GM18870 (cell line): ENCODE measurements around the gene GMDS.

Source experiments
- ATAC-seq: cut with Tn5 transposase; IDR thresholded peaks from one replicate; pipeline ENCODE4 v1.9.1; 2021; ENCODE audit warnings: moderate library complexity; ENCODE audit not compliant: unreplicated experiment

The GMDS gene

DNA sequence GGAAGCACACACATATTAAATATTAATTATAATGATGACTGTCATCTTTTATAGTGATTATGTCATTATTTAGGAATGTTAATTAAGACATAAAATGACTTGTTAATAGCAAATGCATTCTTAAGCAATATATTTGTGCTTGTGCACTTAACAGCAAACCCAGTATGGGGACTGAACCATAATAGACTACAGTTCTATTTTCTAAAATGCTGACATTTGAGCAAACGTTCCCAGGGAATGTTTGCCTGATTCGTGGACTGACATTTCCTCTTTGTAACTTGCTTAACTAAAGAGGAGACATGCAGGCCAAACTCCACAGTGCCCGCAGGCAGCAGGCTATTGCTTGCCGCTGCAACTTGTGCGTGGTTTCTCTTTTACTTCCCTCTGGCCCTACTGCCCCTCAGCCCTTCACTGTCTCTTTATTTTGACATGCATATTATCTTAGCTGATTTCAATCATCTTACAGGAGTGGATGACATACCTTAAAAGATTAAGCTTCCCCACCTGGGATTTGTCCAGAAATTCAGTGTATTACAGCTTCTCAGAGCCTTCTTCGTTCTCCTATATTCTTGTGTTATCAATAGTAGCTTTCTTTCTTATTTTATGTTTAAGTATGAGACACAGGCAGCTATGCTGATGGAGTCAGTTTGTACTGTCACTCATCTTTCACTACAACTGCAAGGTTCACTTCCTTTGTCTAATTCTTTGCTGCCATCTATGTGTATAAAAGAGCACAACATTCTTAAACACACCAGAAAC lies 141.5 kb downstream of the GMDS start:
- no peak for ATAC-seq

GRCh38 chr6:2102966-2103365 lies 142.4 kb downstream of the GMDS start:
- ATAC-seq, result no peak

DNA sequence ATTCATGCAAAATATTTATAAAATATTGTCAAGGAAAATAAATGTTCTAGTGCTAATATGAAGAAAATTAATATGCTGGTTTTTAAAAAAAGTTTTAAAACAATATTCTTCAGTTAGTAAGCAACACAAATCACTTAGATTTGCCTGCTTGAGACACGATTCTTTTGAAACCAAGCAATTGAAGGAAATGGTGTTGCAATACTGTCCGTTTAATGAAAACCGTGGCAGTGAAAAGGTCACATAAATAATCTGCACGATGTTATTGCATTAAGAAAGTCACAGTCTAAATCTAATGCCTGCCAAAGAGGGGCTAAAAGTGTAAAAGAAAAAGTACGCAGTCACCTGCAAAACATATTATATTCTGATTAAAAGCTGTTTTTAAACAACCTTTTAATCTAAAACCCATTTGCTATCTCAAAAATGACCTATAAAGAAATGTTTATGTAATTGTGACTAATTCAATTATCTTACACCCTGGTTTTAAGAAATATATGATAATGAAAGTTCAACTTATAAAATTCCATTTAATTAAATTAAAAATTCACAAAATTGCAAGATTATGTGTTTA lies 143.0 kb downstream of the GMDS start:
- ATAC-seq, result no peak

- no peak for ATAC-seq
These were observed 144.2 kb downstream of the GMDS start for GRCh38 chr6:2101213-2101612.

DNA sequence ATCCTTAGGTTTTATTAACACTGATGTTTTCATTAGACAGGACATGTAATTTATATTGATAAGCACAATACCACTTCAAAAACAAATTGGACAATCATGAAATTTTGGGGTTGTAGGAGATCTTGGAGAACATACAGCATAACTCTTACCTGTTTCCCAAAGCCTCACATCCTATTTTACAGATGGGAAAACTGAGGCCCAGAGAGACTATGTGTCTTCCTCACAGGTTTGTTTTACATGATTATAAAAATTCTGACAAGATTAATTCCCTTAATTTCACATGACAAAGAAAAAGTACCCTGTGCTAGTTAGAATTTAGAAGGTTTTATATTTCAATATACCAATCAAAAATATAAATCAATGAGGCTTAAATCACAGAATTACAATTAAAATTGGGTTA lies 145.5 kb downstream of the GMDS start:
- ATAC-seq, result no peak

GRCh38 chr6:2097464-2097863 lies 147.9 kb downstream of the GMDS start:
- ATAC-seq, result no peak

DNA sequence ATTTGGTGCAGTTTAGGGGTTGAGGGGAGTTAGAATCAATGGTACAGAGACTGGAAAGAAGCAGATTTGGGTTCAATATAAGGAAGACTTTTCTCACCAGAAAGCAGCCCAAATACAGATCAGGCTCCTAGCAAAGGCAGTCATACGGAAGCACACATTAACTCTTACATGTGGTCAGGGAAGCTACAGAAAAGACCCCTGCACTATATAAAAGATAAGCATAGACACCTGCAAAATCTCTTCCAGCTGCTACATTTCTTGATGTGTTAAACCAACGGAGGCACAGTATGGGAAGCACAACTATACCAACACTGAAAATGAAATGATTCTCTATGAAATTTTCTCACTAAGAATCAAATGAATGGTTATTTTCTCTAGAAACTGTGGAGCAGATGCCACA lies 150.8 kb downstream of the GMDS start:
- no peak for ATAC-seq

GRCh38 chr6:2086326-2086965 lies 159.0 kb downstream of the GMDS start:
- ATAC-seq, result no peak

GRCh38 chr6:2085657-2086056 lies 159.7 kb downstream of the GMDS start:
- no peak for ATAC-seq

- ATAC-seq, result peak; percentile 76
These were observed 164.0 kb downstream of the GMDS start for GRCh38 chr6:2081155-2082138.

- no peak for ATAC-seq
These were observed 166.5 kb downstream of the GMDS start for GRCh38 chr6:2078888-2079287.

GRCh38 chr6:2077826-2078225 lies 167.6 kb downstream of the GMDS start:
- ATAC-seq, result no peak

GRCh38 chr6:2073476-2073875 lies 171.9 kb downstream of the GMDS start:
- no peak for ATAC-seq

- ATAC-seq, result no peak
These were observed 173.0 kb downstream of the GMDS start for GRCh38 chr6:2072453-2072852.

GRCh38 chr6:2063547-2063946 lies 181.9 kb downstream of the GMDS start:
- no peak for ATAC-seq

- ATAC-seq, result no peak
These were observed 183.5 kb downstream of the GMDS start for GRCh38 chr6:2061880-2062279.

DNA sequence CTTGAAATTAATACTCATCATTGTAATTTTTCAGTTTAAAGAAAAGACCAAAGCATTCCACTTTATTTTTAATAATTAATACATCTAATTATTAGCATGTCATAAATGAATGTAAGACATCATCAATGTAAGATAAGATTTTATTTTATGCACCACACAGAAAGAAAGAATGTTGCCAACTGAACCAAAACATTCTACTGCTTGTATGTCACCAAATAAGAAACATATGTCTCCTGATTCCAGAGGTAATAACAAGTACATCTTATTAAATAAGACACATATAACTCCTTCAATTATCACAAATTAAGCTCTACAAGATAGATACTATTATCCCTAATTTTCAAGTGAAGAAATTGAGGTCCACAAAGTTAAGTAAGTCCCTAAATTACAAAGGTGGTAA lies 189.5 kb downstream of the GMDS start:
- no peak for ATAC-seq

- ATAC-seq, result no peak
These were observed 190.3 kb downstream of the GMDS start for GRCh38 chr6:2055143-2055542.

GRCh38 chr6:2054516-2055067 lies 190.8 kb downstream of the GMDS start:
- no peak for ATAC-seq

- ATAC-seq, result no peak
These were observed 191.7 kb downstream of the GMDS start for GRCh38 chr6:2053691-2054090.

GRCh38 chr6:2047855-2048254 lies 197.6 kb downstream of the GMDS start:
- ATAC-seq, result no peak
